HepG2 (cell line): ENCODE measurements around the gene NKX3-2.

Experiments
- HNF4G ChIP-seq, 2 experiments: sonication (generic) in 1 of 2; formaldehyde crosslinking in 1 of 2; IDR thresholded peaks; 2 replicates each; pipeline versions ENCODE4 v1.4.0 to v1.6.1; 2011 to 2020; ENCODE audit warnings: borderline replicate concordance in 2 of 2, low read depth in 2 of 2, mild to moderate bottlenecking in 2 of 2, low read length in 1 of 2, missing genetic modification reagents in 1 of 2, moderate library complexity in 1 of 2
- SMAD3 ChIP-seq: sonication (generic); formaldehyde crosslinking; IDR thresholded peaks from 2 replicates; pipeline ENCODE4 v1.4.0; 2020; ENCODE audit warnings: missing genetic modification reagents
- ZBTB2 ChIP-seq: sonication (generic); formaldehyde crosslinking; IDR thresholded peaks from 2 replicates; pipeline ENCODE4 v1.8.0; 2022; ENCODE audit warnings: low read depth, missing genetic modification reagents
- ZNF263 ChIP-seq: sonication (generic); formaldehyde crosslinking; IDR thresholded peaks from 2 replicates; pipeline ENCODE4 v1.4.0; 2020; ENCODE audit warnings: missing genetic modification reagents
- ZNF777 ChIP-seq: sonication (generic); formaldehyde crosslinking; IDR thresholded peaks from 2 replicates; pipeline ENCODE4 v1.4.0; 2020; ENCODE audit warnings: missing genetic modification reagents
- ZZZ3 ChIP-seq: sonication (generic); formaldehyde crosslinking; IDR thresholded peaks from 2 replicates; pipeline ENCODE4 v1.4.0; 2020; ENCODE audit warnings: missing genetic modification reagents, mild to moderate bottlenecking, borderline replicate concordance

GRCh38 chr4:13580036-13580435 is 35.7 kb upstream of the NKX3-2 start:
- TF ChIP-seq ZNF263 (CRISPR knock-in tag) (no peak), ZNF777 (CRISPR knock-in tag) (no peak), ZBTB2 (no peak), ZZZ3 (no peak), HNF4G (IDR thresholded peaks at IDR 0.05; ENCODE audit: borderline replicate concordance, low read depth, low read length) (no peak), HNF4G (CRISPR knock-in tag; IDR thresholded peaks at IDR 0.05; ENCODE audit: borderline replicate concordance, low read depth) (no peak), SMAD3 (CRISPR knock-in tag) (no peak)
